ENCODE measurements around the gene FBXL20.

DNA sequence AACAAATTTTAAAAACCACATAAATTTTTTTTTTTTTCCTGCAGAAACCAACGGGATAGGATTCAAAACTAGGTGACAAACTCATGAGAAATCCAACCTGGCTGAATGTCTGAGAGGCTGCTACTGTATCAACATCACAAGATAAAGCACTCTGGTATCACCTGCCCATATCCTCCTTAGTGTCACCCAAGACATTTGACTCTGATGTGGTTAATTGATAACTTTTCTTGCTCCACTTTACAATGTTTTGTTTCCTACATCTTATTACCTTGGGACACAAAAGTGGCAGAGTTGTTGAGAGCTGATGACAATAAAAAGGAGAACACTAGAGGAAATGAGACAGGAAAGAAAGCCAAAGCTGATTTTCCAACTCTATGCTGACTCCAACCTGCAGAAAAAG is 4.0 kb upstream of the FBXL20 start:
- TF ChIP-seq, protein P1, sequence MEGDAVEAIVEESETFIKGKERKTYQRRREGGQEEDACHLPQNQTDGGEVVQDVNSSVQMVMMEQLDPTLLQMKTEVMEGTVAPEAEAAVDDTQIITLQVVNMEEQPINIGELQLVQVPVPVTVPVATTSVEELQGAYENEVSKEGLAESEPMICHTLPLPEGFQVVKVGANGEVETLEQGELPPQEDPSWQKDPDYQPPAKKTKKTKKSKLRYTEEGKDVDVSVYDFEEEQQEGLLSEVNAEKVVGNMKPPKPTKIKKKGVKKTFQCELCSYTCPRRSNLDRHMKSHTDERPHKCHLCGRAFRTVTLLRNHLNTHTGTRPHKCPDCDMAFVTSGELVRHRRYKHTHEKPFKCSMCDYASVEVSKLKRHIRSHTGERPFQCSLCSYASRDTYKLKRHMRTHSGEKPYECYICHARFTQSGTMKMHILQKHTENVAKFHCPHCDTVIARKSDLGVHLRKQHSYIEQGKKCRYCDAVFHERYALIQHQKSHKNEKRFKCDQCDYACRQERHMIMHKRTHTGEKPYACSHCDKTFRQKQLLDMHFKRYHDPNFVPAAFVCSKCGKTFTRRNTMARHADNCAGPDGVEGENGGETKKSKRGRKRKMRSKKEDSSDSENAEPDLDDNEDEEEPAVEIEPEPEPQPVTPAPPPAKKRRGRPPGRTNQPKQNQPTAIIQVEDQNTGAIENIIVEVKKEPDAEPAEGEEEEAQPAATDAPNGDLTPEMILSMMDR (IDR thresholded peaks at IDR 0.05), result no peak
- no peak for TF ChIP-seq POLR2A (IDR thresholded peaks at IDR 0.05)
